NCI-H1436 treated with DMSO at 0.1 percent for 48 hours (cell line): ENCODE results near the gene TRABD.
"Not testable (repeated sequence)": the region's sequence is repeated elsewhere in the genome, so short reads cannot be mapped to it uniquely, and the experiment has no call there.

ENCODE experiments used
- DNase-seq: peaks from one replicate; lab custom pipeline; 2025; lab: John Stamatoyannopoulos, UW

TRABD gene

DNA sequence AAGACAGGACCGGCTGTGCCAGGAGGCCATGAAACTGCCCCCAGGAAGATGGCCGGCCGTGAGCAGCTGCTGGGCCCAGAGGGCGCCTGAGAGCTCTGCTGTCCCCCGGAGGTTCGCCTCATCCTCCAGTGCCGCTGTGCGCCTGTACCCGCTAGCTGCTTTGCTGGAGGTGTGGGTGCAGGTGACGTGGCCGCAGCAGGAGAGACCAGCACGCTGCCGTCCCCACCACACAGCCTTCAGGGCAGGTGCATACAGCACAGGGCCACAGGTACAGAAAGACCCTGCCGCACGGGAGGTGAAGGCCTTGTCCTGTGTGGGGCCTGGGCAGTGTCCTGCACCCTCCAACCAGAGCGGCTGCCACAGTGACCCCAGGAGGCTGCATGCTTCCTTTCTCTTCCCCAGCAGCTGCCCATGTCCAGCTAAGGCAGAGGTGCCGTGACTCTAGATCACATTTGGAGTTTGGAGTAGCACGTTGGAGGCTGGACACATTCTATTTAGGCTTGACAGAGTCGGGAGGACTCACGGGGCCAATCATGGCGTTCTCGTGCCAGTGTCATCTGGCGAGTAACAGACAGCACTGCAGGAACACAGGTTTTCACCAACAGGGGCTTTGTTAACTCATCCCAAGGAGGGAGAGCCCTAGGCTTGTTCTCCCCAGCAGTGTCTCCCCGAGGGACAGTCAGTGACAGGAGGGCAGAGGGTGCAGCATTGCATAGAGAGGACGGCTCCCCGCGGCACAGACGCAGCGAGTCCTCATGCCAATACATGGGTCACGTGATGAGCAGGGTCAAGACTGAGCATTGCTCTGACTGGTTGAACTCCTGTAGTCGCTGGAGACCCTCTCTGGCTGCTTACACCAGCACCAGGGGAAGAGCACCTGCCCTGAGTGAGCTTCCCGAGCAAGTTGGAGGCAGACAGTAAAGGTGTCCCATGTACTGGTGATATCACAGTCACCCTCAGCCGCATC, 33.9 kb upstream of the TRABD start:
- no peak for DNase-seq

DNA sequence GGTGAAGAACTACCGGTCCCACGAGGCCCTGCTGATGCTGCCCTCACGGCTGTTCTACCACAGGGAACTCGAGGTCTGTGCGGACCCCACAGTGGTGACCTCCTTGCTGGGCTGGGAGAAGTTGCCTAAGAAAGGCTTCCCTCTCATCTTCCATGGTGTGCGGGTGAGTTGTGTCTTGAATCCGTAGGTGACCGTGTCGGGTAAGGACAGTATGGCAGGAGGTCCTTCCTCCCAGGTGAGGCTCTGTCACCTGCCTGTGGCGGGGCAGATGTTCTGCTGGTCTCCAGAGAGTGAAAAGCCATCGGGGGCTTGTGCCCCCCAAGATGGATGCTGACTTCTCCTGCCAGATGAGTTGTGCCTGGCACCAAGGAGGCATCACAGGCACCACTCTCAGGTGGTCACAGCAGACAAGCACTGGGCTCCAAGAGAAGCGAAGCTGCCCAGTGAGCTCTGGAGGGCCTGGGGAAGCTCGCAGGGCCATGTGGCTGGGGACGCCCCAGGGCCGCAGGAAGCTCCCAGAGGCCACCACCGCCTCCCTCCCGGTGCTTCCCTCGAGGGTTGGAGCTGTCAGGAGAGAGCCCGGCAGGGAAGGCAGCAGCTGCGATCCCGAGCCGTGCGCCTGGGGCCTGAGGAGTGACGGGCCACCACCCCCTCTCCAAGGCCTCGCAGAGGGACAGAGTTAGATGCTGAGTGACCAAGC, 32.5 kb upstream of the TRABD start:
- no peak for DNase-seq

DNA sequence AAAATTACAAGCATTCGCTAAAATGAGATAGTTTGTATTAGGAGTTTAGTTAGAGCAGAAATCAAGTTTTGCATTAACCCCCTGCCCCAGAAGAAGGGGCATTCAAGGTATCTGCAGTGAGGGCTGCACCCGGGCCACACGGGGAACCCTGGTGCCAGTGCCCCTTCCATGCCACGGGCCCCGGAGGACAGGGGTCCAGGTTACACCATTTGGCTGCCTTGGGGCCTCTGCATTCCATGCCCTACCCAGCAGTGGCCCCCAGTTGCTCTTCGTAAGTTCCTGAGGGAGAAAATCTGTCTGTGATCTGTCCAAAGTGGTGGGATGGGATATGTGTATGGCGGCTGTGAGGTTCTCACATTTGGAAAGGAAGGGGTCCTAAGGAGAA, 32.0 kb upstream of the TRABD start:
- DNase-seq, result no peak

DNA sequence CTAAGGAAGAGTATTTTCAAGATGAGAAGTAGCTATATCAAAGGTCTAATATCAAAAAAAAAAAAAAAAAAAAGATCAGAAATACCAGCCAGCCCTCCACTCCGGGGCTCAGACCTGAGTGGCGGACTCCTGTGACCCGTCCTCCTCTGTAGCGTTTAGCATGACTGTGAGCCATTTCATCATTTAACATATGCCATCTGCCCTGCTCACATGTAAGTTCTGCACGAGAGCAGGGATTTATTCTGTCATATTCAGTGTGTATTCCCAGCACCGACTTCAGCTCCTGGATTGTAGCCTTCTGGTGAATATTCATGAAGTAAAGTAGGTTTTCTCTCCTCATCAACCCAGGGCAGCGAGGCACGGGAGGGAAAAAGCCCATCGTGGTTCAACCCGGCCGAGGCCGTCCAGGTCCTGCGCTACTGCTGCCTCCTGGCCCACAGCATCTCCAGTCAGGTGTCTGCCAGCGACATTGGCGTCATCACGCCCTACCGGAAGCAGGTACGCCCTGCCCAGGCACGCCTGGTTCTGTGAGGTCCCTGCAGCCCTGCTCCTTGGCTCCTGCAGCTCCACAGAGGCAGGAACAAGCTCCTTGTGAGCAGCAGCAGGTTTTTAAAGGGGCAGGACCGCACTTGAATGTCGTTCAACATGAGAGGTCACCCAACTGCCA, 27.9 kb upstream of the TRABD start:
- no peak for DNase-seq

DNA sequence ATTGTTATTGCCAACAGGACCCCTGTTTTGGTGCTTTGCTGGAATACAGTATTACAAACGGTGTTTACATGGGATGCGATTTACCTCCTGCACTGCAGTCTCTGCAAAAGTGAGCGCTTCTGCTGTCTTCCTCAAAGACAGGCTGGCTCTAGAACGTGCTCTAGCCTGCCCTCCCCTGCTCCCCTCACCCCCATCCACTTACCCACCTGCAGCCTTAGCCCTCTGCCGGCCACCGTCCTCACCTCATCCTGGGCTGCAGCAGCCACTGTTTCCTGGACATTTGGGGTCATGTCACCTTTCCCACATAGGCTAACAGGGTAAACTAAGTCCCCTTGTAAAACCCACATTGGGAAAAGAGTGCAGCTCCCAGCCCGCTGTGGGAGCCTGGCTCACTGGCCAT, 24.8 kb upstream of the TRABD start:
- no peak for DNase-seq

DNA sequence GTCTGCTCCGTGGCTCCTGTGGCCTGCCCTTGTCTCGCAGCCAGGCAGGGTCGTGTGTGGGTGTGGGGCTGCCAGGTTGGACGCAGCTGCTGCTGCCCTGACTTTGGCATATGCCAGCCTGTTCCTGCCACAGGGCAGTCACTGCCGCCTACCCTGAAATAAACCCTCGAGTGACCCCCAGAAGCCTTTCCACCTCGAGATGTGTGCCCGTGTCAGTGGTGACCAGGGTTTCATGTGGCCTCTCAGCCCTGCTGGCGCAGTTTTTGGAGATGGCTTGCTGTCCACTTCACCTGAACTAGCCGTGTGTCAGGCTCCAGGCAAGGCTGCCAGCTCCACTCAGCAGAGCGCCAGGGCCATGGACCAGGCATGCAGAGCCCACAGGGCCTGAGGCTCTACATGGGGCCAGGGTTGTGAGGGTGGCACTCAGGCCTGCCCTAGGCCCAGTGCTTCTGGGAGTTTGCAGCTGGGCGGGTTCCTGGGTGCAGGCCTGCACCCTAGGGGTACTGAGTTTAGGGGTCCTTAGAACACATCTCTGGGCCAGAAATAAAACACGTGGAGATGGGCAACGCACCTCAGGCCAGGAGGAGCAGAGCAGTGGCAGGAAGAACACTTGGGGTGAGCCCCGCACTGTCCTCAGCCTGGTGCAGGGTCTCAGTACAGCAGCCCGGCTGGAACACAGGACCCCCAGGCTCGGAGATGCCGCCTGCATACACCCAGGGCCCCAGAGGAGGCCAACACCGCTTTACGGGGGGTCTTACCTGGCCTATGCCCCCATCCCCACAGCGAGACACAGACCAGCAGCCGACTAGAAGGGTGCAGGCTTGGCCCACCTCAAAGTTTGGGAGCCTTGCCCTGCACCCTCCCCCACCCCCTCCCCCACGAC, 24.0 kb upstream of the TRABD start:
- no peak for DNase-seq

DNA sequence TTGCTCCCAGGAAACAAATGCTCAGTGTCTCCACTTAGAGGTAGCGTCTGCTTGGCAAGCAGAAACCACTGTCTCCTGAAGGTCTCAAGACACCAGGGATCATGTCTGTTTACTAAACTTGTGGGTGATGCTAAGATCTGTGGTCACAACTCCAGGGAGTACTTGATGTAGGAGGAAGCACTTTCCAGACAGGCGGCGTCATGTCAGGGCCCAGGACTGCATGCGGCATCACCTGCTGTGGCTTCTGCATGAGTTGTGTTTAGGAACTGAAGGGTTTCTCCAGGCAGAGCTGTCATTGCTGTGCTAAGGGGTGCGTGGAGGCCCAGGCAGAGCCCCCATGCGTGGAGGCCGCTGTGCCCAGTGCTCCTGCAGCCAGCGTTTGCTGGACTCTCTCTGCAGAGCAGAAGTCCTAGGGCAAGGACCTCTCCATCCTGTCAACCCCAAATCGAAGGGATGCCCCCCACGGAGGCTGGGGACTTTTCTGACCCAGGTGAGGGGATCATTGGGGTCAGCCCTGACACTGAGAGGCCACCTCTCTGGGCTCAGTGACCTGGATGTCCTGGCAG, 23.2 kb upstream of the TRABD start:
- DNase-seq, result no peak

DNA sequence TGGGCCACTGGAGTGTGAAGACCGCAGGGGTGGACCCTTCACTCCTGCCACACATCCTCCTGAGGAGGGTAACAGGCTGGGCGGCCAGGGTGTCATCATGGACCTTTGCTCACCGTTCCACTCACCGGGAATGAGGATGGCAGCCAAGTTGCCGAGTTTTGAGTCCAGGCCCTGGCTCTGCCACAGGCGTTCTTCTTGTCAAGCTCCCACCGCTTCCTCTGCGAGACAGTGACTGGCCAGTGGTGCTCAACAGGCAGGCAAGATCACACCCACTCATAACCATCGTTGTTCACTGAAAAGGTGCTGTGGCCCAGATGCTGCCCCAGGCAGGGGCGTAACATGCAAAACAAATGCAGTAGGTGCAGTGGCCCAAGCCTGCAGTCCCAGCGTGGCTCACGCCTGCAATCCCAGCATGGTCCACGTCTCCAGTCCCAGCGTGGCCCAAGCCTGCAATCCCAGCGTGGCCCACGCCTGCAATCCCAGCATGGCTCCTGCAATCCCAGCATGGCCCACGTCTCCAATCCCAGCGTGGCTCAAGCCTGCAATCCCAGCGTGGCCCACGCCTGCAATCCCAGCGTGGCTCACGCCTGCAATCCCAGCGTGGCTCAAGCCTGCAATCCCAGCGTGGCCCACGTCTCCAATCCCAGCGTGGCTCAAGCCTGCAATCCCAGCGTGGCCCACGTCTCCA, 20.1 kb upstream of the TRABD start:
- DNase-seq, result no peak

DNA sequence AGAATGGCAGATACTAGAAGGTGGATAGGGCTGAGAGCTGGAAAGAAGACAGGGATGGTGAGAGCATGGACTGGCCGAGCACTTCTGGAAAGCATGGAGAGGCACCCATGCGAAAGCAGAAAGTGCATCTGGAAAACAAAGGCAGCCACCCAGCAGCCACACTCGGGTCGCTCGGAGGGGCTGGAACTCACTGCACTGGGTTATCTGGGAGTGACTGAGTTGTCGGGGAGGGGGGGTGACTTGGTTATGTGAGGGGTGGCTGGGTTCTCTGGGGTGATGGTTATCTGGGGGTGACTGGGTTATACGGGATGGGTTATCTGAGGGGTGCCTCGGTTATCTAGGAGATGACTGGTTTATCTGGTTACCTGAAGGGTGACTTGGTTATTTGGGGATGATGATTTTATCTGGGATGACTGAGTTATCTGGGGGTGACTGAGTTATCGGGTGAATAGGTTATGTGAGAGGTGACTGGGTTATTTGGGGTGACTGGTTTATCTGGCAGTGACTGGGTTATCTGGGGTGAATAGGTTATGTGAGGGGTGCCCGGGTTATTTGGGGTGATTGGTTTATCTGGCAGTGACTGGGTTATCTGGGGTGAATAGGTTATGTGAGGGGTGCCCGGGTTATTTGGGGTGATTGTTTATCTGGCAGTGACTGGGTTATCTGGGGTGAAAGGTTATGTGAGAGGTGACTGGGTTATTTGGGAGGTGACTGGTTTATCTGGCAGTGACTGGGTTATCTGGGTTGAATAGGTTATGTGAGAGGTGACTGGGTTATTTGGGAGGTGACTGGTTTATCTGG, 17.8 kb upstream of the TRABD start:
- DNase-seq, result no peak

DNA sequence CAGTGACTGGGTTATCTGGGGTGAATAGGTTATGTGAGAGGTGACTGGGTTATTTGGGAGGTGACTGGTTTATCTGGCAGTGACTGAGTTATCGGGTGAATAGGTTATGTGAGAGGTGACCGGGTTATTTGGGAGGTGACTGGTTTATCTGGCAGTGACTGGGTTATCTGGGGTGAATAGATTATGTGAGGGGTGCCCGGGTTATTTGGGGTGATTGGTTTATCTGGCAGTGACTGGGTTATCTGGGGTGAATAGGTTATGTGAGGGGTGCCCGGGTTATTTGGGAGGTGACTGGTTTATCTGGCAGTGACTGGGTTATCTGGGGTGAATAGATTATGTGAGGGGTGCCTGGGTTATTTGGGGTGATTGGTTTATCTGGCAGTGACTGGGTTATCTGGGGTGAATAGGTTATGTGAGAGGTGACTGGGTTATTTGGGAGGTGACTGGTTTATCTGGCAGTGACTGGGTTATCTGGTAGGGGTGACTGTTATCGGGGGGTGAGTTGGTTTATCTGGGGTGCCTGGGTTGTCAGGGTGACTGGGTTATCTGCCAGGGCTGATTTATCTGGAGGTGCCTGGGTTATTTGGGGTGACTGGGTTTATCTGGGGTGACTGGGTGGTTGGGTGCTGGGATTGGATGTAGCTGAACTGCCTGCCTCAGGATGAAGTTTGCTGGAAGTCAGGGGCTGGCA, 17.1 kb upstream of the TRABD start:
- not testable (repeated sequence) for DNase-seq

DNA sequence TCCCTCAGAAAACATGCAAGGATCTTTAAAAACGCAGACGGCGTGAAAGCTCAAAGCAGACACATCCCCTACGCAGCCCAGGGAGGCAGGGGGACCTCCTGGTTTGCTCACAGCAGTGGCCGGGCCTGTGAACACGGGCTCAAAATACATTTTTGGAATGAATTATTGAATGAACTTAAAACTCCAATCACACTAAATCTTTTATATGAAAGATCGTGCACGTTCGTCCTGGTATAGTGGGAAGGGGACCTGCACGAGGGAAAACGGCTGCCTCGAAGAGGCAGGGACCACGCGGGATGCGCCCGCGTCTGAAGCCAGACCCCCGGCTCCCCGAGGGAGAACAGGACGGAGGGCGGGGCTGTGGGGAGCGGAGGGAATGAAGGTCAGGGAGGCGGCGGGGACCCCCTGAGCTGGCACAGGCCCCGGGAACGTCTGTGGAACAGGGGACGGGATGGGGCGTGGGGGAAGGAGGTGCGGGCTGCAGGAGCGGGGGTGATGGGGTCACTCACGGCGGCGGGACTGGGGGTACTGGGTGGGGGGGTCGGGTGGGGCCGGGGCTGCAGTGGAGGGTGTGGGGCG, 16.4 kb upstream of the TRABD start:
- DNase-seq, result no peak

DNA sequence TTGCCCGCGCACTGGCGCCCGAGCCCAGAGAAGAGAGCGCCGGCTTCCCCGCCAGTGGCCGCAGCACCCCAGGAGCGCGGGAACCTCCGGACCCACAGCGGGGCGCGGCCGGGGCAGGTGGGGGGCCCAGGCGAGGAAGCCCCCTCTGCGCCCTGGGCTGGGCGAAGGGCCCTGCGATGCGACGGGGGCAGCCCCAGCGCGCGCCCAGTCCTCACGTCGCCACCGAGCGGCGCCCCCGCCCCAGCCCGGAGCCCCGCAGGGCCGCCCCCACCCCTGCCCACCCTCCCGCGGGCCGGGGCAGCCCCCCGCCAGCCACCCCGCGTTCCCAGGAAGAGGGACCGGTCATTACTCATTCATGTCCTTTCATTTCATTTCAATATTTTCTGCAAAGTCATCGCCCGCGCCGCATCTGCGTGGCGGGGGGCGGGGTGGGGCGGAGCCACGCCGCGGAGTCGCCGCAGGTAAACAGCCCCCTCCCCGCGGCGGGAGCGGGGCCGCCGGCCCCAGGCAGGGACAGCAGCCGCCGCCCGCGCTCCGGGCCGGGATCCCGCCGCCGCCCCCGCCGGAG, 15.9 kb upstream of the TRABD start:
- DNase-seq, result no peak

DNA sequence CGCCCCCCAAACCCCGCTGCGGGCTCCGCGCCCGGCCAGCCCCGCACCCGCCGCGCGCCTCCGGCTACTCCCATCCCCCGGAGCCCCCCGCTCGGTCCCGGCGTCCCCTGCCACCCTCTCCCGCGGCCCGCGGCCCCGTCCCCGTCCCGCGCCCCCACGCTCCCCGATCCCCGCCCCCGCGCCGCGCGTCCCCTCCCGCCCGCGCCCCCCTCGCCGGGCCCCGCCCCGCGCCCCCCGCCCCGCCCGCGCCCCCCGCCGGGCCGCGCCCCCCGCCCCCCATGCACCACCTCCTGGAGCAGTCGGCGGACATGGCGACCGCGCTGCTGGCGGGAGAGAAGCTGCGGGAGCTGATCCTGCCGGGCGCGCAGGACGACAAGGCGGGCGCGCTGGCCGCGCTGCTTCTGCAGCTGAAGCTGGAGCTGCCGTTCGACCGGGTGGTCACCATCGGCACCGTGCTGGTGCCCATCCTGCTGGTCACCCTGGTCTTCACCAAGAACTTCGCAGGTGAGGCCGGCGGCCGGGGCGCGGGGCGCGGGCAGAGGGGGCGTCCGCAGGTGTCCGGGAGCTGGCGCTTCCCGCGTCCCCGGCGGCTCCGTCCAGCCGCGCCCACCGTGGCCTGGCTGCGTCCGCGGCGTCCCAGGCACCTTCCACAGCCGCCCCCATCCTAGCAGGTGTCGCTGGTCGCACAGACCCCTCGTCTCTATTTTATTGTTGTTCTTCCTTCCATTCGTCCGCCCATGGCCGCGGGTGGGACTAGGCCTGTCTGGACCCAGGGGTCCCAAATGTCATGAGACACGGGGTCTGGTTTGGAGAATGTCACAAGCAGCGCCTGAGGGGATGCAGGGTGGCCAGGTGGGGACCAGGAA, 15.0 kb upstream of the TRABD start, which contains the start of gene PANX2:
Gene PANX2 (plus strand): TSS at position 279 of the 866 bp plus-strand sequence. CDS start 0 bp downstream, at position 279.
- no peak for DNase-seq

DNA sequence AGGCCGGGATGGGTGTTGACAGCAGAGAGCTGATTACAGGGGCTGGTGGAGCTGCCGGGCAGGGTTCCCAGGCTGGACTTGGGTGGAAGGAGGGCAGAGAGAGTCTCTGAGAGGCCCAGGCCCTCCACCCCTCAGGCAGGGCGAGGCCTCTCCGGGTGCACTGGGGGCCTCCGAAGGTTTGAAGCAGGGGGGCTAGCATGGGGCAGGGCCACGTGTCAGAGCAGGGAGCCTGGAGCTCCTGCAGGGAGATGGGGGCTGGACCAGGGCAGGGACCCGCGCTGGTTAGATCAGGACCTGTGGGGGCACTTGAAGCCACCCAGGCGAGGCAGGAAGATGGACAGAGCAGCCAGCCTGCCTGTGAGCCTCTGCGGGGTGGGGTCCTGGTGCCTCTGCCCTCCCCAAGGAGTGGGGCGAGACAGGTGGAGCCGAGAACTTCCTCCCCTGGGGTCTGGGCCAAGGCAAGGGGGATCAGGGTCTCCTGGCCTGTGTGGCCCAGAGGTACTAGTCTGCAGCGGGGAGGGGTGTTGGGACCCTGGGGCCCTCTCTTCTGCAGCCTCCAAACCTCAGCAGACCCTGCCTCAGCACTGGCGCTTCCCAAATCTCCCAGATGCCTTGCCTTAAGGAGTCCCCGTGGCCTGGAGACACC, 14.3 kb upstream of the TRABD start:
- DNase-seq, result no peak

DNA sequence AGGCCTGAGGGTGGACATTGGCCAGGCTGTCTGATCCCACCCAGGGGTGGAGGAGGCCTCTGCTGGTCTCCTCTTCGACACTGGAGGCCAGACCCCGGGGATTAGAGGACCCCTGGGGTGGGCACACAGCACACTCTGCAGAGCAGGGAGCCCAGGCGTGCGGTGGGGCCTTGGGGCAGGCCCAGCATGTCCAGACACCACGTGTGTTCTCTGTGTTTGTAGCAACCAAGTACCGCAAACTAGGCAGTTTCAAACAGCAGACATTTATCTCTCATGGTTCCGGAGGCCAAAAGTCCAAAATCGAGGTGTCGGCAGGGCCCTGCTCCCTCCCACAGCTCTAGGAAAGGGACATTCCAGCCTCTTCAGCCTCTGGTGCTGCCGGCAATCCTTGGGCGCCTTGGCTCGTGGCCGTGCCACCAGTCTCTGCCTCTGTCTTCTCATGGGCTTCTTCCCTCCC, 13.7 kb upstream of the TRABD start:
- DNase-seq, result no peak

DNA sequence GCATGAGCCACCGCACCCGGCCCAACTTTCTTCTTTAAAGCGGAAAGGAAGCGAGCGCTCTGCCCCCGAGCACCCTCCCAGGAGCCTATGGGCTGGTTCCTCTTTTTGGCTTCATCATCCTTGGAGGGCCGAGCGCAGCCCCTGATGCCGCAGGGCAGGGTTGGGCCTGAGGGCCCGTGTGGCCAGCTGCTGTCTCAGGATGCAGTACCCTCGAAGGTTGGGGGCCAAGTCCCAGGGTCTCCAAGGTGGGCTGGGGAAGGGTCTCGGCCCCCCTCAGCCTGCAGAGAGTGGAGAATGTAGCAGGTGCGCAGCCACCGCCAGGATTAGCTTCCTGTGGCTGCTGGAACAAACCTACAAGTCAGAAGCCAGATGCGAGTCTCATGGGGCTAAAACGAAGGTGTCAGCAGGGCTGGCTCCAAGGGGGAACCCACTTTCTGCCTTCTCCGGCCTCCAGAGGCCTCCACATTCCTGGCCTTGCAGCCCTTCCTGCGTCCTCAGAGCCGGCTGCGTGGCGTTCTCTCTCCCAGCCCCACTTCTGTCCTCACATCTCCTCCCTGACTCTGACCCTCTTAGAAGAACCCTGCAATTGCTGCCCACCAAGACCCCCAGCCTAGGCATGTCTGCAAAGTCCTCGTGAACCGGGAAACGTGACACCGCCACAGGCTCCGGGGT, 12.3 kb upstream of the TRABD start:
- no peak for DNase-seq
